ENCODE results near the gene COL18A1.

GRCh38 chr21:45418301-45419071, 13.5 kb downstream of the COL18A1 start:
- TF ChIP-seq CTCF (IDR thresholded peaks at IDR 0.05; ENCODE audit: control extremely low read depth in 1 of 3, insufficient read depth in 1 of 3, low read depth in 1 of 3, low read length in 3 of 3) = no peak
- TF ChIP-seq JUND (IDR thresholded peaks at IDR 0.05; ENCODE audit: low read length) = no peak
- no peak for TF ChIP-seq SP1 (IDR thresholded peaks at IDR 0.05; ENCODE audit: low read depth, low read length)
- TF ChIP-seq POLR2A (IDR thresholded peaks at IDR 0.05; ENCODE audit: control extremely low read depth in 1 of 2, low read depth in 2 of 2, low read length in 2 of 2) = no peak
- no peak for TF ChIP-seq KDM1A (IDR thresholded peaks at IDR 0.05; ENCODE audit: borderline replicate concordance, low read length)
- no peak for TF ChIP-seq POLR2AphosphoS5 (IDR thresholded peaks at IDR 0.05; ENCODE audit: low read depth, low read length)
- no peak for TF ChIP-seq RFX5 (IDR thresholded peaks at IDR 0.05; ENCODE audit: borderline replicate concordance, low read depth, low read length)
- TF ChIP-seq MAFK (IDR thresholded peaks at IDR 0.05; ENCODE audit: low read depth, low read length) = no peak
- TF ChIP-seq ATF2 (IDR thresholded peaks at IDR 0.05; ENCODE audit: low read length) = no peak
- no peak for TF ChIP-seq EZH2 (IDR thresholded peaks at IDR 0.05; ENCODE audit: low read depth, low read length, severe bottlenecking)

All from H1 (cell line).